Peyer's patch (tissue), 4 donors: ENCODE results near the gene GPX6.

Experiments
- POLR2A ChIP-seq, 2 donors: fragments of 450-650 bp; IDR thresholded peaks; one replicate each; pipeline ENCODE4 v1.5.1; 2017; ENCODE audit warnings: antibody characterized with exemption in 2 of 2, mild to moderate bottlenecking in 2 of 2, moderate library complexity in 2 of 2
- TF ChIP-seq, protein P1 (sequence below), 6 experiments: fragments of 450-650 bp in 4 of 6; fragments of 200-600 bp in 2 of 6; sonication (generic) in 1 of 6; IDR thresholded peaks; one replicate each; pipeline ENCODE4 v1.5.1; 2017 to 2019; ENCODE audit warnings: antibody characterized with exemption in 6 of 6, mild to moderate bottlenecking in 3 of 6, moderate library complexity in 1 of 6

DNA sequence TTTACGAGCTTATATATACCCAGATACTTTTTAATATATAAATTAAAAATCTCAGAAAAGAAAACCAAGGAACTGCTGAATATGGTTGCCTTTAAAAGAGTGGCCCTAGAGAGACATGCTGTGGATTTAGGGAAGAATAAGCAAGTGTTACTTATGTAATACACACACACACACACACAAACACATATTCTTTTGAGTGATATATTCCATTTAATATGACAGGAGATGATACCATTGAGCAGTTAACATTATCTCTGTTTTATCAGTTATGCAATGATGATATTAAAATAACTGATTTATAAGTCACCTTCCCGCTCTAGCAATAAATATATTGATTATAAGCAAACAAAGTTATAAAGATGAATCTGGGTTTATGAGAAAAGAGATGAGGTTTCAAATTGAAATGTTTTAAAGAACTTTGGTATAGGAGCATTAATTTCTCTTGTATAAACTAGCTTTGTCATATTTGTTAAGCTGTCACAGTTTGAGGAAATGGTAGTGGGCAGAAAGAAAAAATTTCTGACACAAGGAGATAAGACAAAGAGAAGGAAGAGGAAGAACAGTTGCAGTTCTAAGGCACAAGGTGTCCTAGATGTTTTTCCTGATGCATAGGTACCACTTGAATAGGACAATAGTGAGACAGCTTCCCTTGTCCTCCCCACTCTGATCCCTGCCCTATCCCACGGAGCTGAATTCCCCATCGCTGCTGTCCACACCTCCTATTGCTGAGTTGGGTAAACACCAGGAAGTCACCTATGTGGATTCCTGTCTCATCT is 36.5 kb upstream of the GPX6 start:
- TF ChIP-seq, protein P1, sequence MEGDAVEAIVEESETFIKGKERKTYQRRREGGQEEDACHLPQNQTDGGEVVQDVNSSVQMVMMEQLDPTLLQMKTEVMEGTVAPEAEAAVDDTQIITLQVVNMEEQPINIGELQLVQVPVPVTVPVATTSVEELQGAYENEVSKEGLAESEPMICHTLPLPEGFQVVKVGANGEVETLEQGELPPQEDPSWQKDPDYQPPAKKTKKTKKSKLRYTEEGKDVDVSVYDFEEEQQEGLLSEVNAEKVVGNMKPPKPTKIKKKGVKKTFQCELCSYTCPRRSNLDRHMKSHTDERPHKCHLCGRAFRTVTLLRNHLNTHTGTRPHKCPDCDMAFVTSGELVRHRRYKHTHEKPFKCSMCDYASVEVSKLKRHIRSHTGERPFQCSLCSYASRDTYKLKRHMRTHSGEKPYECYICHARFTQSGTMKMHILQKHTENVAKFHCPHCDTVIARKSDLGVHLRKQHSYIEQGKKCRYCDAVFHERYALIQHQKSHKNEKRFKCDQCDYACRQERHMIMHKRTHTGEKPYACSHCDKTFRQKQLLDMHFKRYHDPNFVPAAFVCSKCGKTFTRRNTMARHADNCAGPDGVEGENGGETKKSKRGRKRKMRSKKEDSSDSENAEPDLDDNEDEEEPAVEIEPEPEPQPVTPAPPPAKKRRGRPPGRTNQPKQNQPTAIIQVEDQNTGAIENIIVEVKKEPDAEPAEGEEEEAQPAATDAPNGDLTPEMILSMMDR (IDR thresholded peaks at IDR 0.05) = no peak
- TF ChIP-seq POLR2A (IDR thresholded peaks at IDR 0.05) = no peak
